GM18505 (cell line): ENCODE results near the gene ADAM12.
"Not testable (repeated sequence)": the region's sequence is repeated elsewhere in the genome, so short reads cannot be mapped to it uniquely, and the experiment has no call there.

Experiments
- ATAC-seq: cut with Tn5 transposase; IDR thresholded peaks from one replicate; pipeline ENCODE4 v1.9.1; 2021; ENCODE audit not compliant: unreplicated experiment
- POLR2A ChIP-seq: IDR thresholded peaks from 4 replicates; pipeline ENCODE4 v1.6.1; 2011; ENCODE audit warnings: borderline replicate concordance; ENCODE audit not compliant: insufficient read depth, insufficient read length; ENCODE audit errors: extremely low read depth

The ADAM12 gene

DNA sequence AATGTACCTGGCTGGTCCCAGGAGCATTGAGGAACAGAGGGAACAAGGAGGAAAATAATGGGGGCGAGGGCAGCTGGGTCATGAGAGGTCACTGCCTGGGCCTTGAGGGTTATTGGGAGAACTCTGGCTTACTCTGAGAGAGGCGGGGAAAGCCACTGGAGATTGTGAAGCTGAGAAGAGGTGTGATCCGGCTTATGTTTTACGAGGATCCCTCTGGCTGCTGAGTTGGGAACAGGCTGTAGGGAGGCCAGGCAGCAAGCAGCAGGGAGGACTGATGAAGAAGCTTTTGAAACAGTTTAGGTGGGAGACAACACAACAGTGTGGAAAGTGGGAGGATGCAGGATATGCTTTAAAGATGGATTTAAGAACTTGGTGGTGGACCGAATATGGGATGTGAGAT lies 404.6 kb downstream of the ADAM12 start:
- TF ChIP-seq POLR2A = no peak
- ATAC-seq = no peak

DNA sequence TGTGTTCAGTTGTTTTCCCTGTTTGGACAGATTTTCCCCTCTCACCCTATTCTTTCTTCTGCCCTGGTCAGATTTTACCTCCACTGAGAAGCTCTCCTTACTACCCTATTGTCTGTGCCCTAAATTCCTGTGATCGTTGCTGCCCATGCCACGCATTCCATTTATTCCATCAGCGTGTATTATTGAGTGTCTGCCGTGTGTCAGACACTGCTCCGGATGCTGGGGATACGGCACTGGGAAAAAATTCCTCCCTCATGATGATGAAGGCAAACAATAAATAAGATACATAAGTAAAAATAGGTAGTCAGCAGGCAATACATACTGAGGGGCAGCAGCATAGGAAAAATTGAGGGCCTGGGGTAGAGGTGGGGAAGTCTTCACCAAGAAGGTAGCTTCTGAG lies 405.1 kb downstream of the ADAM12 start:
- no peak for TF ChIP-seq POLR2A
- ATAC-seq = no peak

GRCh38 chr10:125982260-125982948 lies 405.9 kb downstream of the ADAM12 start:
- ATAC-seq = peak; percentile 67
- TF ChIP-seq POLR2A = no peak

DNA sequence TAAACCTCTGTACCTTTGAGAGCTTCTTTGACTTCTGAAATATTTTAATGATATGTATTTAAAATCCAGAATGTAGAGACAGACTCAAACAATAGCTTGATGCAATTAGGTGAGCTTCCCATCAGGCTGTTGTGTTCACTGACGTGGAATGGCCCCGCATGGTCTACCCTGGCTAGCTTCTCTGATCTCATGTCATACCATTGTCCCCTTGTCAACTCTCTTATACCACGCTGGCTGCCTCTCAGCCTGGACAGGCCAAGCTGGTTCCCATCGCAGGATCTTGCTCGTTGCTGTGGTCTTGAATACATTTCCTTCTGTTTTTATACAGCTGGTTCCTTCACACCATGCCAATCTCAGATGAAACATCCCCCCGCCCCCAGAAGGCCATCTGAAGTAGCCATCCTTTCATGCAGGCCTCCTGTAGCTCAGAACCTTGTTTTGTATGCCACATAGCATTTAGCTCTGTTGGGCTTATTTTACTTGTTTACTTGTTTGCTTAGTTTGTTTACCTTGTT lies 407.7 kb downstream of the ADAM12 start:
- no peak for TF ChIP-seq POLR2A
- no peak for ATAC-seq

- TF ChIP-seq POLR2A = no peak
- no peak for ATAC-seq
Measured at GRCh38 chr10:125979976-125980375, 408.3 kb downstream of the ADAM12 start.

DNA sequence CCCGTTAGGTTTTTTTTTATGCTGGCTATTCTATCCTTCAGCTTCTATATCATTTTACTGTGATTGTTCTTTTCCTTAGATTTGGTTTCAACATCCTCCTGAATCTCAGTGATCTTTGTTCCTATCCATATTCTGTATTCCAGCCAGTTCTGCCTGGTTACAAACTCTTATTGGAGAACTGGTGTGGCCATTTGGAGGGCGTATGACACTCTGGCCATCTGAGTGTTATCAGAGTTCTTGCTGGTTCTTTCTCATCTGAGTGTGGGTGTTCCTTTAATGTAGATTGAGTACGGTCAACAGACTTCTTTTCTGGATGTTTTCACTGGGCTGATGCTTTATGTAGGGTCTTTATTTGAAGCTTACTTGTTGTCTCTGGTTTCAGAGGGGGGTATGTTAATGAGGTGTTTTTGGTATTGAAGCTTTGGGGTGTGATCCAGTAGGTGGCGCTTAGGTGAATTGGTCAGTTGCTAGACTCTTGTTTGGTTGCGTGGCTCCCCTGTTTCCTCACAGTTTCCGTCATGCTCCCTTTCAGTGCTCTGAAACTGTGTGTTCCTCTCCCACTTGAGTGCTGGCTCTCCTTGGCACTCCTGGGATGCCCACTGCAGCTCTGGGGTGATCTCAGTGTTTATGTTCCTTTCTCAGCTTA lies 411.2 kb downstream of the ADAM12 start:
- TF ChIP-seq POLR2A = no peak
- no peak for ATAC-seq

DNA sequence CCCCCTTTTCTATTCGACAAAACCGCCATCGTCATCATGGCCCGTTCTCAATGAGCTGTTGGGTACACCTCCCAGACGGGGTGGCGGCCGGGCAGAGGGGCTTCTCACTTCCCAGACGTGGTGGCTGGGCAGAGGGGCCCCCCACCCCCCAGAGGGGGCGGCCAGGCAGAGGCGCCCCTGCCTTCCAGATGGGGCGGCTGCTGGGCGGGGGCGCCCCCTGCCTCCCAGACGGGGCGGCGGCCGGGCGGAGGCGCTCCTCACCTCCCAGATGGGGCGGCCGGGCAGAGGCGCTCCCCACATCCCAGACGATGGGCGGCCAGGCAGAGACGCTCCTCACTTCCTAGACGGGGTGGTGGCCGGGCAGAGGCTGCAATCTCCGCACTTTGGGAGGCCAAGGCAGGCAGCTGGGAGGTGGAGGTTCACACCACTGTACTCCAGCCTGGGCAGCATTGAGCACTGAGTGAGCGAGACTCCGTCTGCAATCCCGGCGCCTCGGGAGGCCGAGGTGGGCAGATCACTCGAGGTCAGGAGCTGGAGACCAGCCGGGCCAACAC lies 418.1 kb downstream of the ADAM12 start:
- ATAC-seq = not testable (repeated sequence)

DNA sequence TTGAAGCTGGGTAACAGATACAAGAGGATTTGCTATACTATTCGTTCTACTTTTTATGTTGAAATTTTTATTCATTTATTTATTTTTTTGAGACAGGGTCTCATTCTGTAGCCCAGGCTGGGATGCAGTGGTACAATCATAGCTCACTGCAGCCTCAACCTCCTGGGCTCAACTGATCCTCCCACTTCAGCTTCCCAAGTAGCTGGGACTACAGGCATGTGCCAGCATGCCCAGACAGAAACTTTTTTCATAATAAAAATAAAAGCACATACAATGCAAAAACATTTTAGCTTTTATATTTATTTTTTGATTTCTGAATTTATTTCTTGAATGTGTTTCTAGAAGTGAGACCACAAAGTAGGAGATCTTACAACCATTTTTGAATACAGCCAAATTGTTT lies 420.7 kb downstream of the ADAM12 start:
- ATAC-seq = no peak
- no peak for TF ChIP-seq POLR2A

DNA sequence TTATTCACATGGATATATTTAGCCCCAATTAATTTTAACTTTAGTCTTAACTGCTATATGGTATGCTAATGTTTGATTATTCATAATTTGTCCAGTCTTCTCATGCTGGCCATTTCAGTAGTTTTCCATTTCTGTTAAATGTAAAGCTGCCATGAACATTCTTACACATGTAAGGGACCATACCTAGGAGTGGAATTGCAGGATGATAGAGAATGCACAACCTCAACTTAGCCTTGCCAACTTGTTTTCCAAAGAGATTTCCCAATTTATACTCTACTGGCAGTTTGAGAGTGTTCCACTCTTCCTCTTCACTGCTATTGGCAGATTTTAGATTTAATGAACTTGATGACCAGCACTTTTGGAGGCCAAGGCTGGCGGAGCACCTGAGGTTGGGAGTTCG lies 423.7 kb downstream of the ADAM12 start:
- no peak for ATAC-seq
- no peak for TF ChIP-seq POLR2A
